H1 (cell line): ENCODE data around the gene SEPTIN7.

ENCODE experiments used
- EZH2 ChIP-seq: fragments of 200-600 bp; sonication (generic); IDR thresholded peaks from 2 replicates; pipeline ENCODE4 v1.7.1; 2012; ENCODE audit warnings: low read depth, mild to moderate bottlenecking, moderate library complexity, low read length, inconsistent platforms; ENCODE audit not compliant: severe bottlenecking
- POLR2A ChIP-seq, 2 experiments: IDR thresholded peaks; 1 replicate in 1 of 2; 2 replicates in 1 of 2; pipeline ENCODE4 v1.6.1; 2011; ENCODE audit warnings: low read depth in 2 of 2, low read length in 2 of 2, mild to moderate bottlenecking in 2 of 2; ENCODE audit errors: control extremely low read depth in 1 of 2
- TF ChIP-seq, protein P1 (sequence below), 3 experiments: IDR thresholded peaks; 1 replicate in 2 of 3; 2 replicates in 1 of 3; pipeline versions ENCODE4 v1.5.1 to v1.6.1; 2011; ENCODE audit warnings: low read length in 3 of 3, mild to moderate bottlenecking in 3 of 3, inconsistent platforms in 2 of 3, low read depth in 1 of 3, moderate library complexity in 1 of 3; ENCODE audit not compliant: insufficient read depth in 1 of 3; ENCODE audit errors: control extremely low read depth in 1 of 3

DNA sequence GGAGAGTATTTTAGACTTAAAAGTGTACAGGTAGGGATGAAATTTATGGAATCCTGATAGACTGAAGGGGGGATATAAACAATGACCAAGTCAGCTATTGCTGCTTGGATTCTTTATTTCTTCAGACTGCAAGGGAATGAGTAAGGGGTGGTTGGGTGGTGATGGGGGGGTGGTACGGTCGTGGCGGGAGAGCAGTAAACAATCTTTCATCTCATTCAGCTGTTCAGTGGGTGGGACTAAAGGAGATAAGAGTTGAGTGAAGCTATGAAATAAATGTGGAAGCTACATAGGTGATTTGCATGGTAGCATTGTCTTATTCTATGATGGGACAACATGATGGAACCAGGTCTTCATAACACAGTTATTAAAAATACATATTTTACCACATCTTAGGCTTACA is 1.8 kb downstream of the SEPTIN7 start:
- TF ChIP-seq, protein P1, sequence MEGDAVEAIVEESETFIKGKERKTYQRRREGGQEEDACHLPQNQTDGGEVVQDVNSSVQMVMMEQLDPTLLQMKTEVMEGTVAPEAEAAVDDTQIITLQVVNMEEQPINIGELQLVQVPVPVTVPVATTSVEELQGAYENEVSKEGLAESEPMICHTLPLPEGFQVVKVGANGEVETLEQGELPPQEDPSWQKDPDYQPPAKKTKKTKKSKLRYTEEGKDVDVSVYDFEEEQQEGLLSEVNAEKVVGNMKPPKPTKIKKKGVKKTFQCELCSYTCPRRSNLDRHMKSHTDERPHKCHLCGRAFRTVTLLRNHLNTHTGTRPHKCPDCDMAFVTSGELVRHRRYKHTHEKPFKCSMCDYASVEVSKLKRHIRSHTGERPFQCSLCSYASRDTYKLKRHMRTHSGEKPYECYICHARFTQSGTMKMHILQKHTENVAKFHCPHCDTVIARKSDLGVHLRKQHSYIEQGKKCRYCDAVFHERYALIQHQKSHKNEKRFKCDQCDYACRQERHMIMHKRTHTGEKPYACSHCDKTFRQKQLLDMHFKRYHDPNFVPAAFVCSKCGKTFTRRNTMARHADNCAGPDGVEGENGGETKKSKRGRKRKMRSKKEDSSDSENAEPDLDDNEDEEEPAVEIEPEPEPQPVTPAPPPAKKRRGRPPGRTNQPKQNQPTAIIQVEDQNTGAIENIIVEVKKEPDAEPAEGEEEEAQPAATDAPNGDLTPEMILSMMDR (IDR thresholded peaks at IDR 0.05; ENCODE audit: control extremely low read depth in 1 of 3, insufficient read depth in 1 of 3, low read depth in 1 of 3, low read length in 3 of 3): no peak
- TF ChIP-seq EZH2: no peak
- no peak for TF ChIP-seq POLR2A (IDR thresholded peaks at IDR 0.05; ENCODE audit: control extremely low read depth in 1 of 2, low read depth in 2 of 2, low read length in 2 of 2)
